WTC11 (cell line): ENCODE results near the gene AFAP1L2.

Experiments
- FOXP1 ChIP-seq: sonication (generic); formaldehyde crosslinking; IDR thresholded peaks from 2 replicates; pipeline ENCODE4 v1.8.0; 2022; ENCODE audit warnings: missing genetic modification reagents, mild to moderate bottlenecking, moderate library complexity, borderline replicate concordance
- SOX15 ChIP-seq: fragments of 250-450 bp; sonication (Bioruptor Pico); IDR thresholded peaks from 2 replicates; pipeline ENCODE4 v1.9.0; 2021; ENCODE audit warnings: mild to moderate bottlenecking
- USF2 ChIP-seq: sonication (generic); formaldehyde crosslinking; IDR thresholded peaks from 2 replicates; pipeline ENCODE4 v1.8.1; 2023; ENCODE audit warnings: mild to moderate bottlenecking, missing genetic modification reagents, moderate library complexity
- ZNF138 ChIP-seq: sonication (generic); formaldehyde crosslinking; conservative IDR thresholded peaks from 2 replicates; pipeline ENCODE4 v1.8.1; 2022; ENCODE audit warnings: mild to moderate bottlenecking, moderate library complexity, missing genetic modification reagents
- ZNF396 ChIP-seq: fragments of 250-450 bp; sonication (Bioruptor Pico); IDR thresholded peaks from 2 replicates; pipeline ENCODE4 v1.8.0; 2021; ENCODE audit warnings: mild to moderate bottlenecking, moderate library complexity, borderline replicate concordance
- ZNF512 ChIP-seq: sonication (generic); formaldehyde crosslinking; IDR thresholded peaks from 2 replicates; pipeline ENCODE4 v1.8.1; 2022; ENCODE audit warnings: missing genetic modification reagents, borderline replicate concordance
- TF ChIP-seq, protein P1 (sequence below): sonication (generic); formaldehyde crosslinking; IDR thresholded peaks from 2 replicates; pipeline ENCODE4 v1.8.0; 2022; ENCODE audit warnings: mild to moderate bottlenecking, missing genetic modification reagents
- TF ChIP-seq, protein P2 (sequence below): fragments of 200-600 bp; IDR thresholded peaks from 2 replicates; pipeline ENCODE4 v1.8.0; 2022; ENCODE audit warnings: antibody characterized with exemption
- TF ChIP-seq, protein P3 (sequence below): sonication (generic); formaldehyde crosslinking; IDR thresholded peaks from 2 replicates; pipeline ENCODE4 v1.8.1; 2023; ENCODE audit warnings: mild to moderate bottlenecking, missing genetic modification reagents, borderline replicate concordance

DNA sequence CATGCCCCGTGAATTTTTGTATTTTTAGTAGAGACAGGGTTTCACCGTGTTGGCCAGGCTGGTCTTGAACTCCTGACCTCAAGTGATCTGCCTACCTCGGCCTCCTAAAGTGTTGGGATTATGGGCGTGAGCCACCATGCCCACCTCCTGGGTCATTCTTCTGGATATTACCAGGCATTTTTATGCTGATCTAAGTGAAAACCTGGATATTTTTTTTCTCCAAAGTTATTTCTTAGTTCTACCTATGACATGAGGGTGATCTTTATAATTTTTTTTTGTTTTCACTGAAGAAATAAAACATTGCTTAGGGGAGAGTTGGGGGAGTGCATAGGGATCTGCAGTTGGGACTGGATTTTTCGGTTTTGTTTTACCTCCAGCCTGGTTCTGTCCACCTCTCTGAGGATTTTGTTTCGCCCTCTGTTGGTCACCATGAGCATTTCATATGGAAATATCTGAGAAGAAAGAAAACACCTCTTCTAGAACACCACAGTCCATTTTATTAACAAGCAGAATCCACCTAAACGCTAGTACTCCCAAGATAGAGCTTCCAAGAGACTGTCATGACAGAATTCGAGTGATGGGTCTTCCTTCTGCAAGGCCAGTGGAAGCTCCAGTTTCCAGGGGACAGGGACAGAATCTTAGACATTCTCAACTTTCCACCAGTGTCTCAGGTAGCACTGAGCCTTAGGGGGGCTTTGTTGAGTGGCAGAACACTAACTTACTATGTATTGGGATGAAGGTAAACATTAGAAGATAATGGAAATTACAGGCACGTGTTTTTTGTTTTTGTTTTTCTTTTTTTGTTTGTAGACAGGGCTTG, 33.4 kb upstream of the AFAP1L2 start:
- TF ChIP-seq, protein P1, sequence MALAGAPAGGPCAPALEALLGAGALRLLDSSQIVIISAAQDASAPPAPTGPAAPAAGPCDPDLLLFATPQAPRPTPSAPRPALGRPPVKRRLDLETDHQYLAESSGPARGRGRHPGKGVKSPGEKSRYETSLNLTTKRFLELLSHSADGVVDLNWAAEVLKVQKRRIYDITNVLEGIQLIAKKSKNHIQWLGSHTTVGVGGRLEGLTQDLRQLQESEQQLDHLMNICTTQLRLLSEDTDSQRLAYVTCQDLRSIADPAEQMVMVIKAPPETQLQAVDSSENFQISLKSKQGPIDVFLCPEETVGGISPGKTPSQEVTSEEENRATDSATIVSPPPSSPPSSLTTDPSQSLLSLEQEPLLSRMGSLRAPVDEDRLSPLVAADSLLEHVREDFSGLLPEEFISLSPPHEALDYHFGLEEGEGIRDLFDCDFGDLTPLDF: no peak
- TF ChIP-seq SOX15 (CRISPR knock-in tag) (no peak), ZNF512 (CRISPR knock-in tag) (no peak), ZNF138 (CRISPR knock-in tag) (no peak), USF2 (no peak), ZNF396 (CRISPR knock-in tag) (no peak), FOXP1 (CRISPR knock-in tag) (no peak)
- TF ChIP-seq, protein P2, sequence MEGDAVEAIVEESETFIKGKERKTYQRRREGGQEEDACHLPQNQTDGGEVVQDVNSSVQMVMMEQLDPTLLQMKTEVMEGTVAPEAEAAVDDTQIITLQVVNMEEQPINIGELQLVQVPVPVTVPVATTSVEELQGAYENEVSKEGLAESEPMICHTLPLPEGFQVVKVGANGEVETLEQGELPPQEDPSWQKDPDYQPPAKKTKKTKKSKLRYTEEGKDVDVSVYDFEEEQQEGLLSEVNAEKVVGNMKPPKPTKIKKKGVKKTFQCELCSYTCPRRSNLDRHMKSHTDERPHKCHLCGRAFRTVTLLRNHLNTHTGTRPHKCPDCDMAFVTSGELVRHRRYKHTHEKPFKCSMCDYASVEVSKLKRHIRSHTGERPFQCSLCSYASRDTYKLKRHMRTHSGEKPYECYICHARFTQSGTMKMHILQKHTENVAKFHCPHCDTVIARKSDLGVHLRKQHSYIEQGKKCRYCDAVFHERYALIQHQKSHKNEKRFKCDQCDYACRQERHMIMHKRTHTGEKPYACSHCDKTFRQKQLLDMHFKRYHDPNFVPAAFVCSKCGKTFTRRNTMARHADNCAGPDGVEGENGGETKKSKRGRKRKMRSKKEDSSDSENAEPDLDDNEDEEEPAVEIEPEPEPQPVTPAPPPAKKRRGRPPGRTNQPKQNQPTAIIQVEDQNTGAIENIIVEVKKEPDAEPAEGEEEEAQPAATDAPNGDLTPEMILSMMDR: no peak
- TF ChIP-seq, protein P3, sequence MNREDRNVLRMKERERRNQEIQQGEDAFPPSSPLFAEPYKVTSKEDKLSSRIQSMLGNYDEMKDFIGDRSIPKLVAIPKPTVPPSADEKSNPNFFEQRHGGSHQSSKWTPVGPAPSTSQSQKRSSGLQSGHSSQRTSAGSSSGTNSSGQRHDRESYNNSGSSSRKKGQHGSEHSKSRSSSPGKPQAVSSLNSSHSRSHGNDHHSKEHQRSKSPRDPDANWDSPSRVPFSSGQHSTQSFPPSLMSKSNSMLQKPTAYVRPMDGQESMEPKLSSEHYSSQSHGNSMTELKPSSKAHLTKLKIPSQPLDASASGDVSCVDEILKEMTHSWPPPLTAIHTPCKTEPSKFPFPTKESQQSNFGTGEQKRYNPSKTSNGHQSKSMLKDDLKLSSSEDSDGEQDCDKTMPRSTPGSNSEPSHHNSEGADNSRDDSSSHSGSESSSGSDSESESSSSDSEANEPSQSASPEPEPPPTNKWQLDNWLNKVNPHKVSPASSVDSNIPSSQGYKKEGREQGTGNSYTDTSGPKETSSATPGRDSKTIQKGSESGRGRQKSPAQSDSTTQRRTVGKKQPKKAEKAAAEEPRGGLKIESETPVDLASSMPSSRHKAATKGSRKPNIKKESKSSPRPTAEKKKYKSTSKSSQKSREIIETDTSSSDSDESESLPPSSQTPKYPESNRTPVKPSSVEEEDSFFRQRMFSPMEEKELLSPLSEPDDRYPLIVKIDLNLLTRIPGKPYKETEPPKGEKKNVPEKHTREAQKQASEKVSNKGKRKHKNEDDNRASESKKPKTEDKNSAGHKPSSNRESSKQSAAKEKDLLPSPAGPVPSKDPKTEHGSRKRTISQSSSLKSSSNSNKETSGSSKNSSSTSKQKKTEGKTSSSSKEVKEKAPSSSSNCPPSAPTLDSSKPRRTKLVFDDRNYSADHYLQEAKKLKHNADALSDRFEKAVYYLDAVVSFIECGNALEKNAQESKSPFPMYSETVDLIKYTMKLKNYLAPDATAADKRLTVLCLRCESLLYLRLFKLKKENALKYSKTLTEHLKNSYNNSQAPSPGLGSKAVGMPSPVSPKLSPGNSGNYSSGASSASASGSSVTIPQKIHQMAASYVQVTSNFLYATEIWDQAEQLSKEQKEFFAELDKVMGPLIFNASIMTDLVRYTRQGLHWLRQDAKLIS (CRISPR knock-in tag): no peak
